ENCODE results near the gene CITED2.

DNA sequence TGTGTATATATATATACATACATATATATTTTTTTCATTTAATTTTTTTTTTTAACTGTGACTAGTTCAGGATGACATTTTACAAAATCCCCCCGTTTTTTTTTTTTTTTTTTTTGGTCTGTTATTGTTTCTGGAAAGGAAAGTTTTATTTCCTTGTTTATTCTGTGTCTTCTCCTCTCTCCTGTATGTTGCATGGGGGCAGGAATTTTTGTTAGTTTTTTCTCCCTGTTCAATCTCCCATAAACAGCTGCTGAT lies 50.2 kb downstream of the CITED2 start:
- TF ChIP-seq, protein P1, sequence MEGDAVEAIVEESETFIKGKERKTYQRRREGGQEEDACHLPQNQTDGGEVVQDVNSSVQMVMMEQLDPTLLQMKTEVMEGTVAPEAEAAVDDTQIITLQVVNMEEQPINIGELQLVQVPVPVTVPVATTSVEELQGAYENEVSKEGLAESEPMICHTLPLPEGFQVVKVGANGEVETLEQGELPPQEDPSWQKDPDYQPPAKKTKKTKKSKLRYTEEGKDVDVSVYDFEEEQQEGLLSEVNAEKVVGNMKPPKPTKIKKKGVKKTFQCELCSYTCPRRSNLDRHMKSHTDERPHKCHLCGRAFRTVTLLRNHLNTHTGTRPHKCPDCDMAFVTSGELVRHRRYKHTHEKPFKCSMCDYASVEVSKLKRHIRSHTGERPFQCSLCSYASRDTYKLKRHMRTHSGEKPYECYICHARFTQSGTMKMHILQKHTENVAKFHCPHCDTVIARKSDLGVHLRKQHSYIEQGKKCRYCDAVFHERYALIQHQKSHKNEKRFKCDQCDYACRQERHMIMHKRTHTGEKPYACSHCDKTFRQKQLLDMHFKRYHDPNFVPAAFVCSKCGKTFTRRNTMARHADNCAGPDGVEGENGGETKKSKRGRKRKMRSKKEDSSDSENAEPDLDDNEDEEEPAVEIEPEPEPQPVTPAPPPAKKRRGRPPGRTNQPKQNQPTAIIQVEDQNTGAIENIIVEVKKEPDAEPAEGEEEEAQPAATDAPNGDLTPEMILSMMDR (IDR thresholded peaks at IDR 0.05): no peak
- TF ChIP-seq POLR2A (IDR thresholded peaks at IDR 0.05): no peak

Measured in body of pancreas (tissue), 4 donors.